Stimulated activated CD4-positive, alpha-beta T cell treated with anti-CD3 and anti-CD28 coated beads, Interleukin-2, amount 100 ng/mL, for 24 hours (primary cell): ENCODE data around the gene KLK2.
A peak's percentile ranks its signal among the peaks of the same experiment; 100 is the strongest.

ENCODE experiments used
- DNase-seq, 2 donors: peaks; one replicate each; pipeline ENCODE4 v3.0.0-alpha.2; 2020

Gene KLK2

GRCh38 chr19:50873056-50873455 lies at the start of gene KLK2:
KLK2 (plus strand) TSS chr19:50873439; CDS start chr19:50873474, 35 bp downstream.
- no peak for DNase-seq

DNA sequence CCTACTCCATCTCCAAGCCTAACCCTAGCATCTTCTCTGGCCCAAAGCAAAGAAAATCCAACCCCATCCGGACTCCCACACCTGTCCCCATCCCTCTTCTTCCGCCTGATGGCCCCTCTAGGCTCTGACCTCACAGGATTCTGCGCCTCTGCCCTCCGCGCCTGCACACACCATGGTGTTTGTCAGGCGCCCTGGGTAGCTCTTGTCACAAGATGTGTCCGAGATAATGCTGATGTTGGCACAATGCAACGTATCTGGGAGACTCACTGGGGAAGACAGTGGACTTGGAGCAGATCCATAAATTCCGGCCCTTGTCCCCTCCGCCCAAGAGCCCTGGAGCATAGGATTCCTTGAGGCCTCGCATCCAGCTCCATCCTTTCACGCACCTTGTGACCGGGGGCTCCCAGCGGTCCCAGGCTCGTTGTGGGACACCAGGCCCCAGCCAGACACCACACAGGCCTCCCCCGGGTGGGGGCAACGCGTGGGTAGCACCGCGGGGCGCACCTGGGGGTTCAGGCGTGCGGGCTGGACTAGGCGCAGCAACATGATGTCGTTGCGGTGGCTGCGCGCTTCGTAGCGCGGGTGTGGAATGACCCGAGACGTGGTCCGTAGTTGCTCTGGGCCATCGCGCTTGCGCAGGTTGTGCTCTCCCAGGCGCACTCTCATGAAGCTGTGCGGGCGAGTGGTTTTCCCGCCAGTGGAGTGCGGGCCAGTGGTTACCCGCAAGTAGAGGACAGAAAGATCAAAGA lies 46.6 kb upstream of the KLK2 start:
- no peak for DNase-seq

- DNase-seq: no peak
These were observed 45.8 kb upstream of the KLK2 start for GRCh38 chr19:50827476-50827875.

DNA sequence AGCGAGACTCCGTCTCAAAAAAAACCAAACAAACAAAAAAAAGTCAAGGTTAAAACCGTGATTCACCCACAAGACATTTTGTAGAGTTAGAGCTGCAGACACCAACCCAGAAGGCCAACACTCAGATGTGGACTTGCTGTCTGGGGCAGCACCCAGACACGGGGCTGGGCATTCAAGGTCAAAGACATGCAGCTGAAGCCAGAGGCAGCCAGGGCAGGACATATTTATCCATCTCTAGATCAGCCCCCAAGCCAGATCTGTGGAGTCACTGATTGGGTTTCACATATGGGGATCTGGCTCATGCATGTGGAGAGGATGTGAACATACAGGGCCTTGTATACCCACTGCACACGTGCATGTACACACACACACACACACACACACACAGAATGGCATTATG lies 43.4 kb upstream of the KLK2 start:
- DNase-seq: no peak

DNA sequence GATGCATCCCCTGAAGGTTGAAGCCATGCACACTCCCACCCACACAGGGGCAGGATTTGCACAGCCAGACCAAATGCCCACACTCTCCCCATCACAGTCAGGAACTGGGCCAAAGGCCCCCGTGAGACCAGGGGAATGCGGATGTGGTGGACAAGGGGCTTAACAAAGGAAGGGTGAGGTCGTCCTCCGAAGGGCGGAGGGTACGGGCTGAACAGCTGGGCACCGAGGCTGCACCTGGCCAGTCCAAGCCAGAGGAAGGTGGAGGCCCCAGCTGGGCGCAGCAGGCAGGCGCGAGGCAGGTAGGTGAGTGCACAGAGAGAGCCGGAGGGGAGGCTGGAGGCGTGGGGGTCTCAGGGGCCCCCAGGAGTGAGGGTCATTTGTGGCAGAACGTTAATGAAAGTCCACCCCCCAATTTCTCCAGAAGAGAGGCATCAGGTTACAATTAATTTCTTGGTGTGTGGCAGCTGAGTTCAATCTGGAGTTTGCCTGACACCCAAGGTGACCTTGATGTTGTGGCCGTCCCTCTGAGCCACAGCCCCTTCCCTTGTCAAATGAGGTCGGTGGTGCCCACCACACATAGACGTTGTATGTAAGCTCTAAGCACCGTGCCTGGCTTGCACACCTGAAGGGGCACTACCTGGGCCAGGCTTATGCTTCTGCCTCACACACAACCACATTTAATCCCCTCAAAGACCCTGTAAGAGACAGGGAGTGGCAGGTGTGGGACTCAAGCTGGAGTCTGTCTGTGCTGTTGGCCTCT lies 42.8 kb upstream of the KLK2 start:
- DNase-seq: no peak

GRCh38 chr19:50831026-50831396 lies 42.2 kb upstream of the KLK2 start:
- DNase-seq: no peak

- no peak for DNase-seq
These were observed 40.6 kb upstream of the KLK2 start for GRCh38 chr19:50832666-50833065.

- DNase-seq: no peak
These were observed 40.0 kb upstream of the KLK2 start, which contains the start of gene KLK15 for GRCh38 chr19:50833117-50833801. KLK15 (minus strand) TSS chr19:50833574; CDS start chr19:50831492, 2,082 bp downstream.

GRCh38 chr19:50833802-50834167 lies 39.5 kb upstream of the KLK2 start:
- no peak for DNase-seq

DNA sequence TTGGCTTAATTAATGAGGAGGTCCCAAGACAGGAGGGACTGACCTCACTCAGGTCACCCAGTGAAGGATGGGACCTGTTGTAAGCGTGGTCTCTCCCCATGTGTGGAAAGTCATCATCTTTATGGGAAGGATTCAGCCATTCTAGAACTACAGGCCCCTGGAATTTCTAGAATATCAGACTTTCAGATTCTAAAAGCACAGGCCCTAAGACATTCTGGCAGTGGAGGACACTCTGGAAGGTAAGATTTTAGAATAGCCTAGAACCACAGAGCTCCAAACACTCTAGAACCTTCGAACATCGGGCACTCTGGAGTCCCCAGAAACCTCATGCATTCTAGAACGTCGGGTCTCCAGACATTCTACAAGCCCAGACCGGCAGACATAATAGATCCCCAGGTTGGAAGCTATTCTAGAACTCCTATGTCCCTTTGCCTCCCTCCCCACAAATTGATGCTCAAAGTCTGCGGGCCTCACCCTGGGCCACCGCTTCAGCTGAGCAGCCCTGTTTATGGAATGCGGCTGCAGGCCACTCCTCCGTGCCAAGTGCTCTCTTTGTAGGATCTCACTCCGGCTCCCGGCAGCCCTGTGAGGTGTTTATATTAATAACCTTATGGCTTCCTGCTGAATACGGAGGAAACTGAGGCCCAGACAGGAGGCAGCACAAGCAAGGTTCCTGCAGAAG lies 38.0 kb upstream of the KLK2 start:
- DNase-seq: no peak

GRCh38 chr19:50835785-50836542 lies 37.3 kb upstream of the KLK2 start:
- DNase-seq: peak; percentile 77 to 87

GRCh38 chr19:50836543-50837195 lies 36.6 kb upstream of the KLK2 start:
- DNase-seq: no peak

GRCh38 chr19:50837300-50837699 lies 35.9 kb upstream of the KLK2 start:
- DNase-seq: no peak

DNA sequence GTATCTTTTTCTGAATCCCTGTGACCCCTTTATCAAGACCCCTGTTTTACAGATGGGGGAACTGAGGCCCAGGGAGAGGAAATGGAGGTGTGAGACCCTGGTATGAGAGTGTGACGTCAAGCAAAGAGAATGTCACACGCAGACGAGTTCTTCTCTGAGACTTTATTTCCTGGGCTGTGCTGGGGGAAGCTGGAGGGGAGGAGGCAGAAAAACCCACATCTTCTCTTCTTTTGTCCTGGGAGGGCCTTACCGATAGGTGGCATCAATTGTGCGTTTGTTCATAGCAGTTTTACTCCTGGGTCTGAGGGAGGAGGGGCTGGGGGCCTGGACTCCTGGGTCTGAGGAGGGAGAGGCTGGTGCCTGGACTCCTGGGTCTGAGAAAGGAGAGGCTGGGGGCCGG lies 35.0 kb upstream of the KLK2 start:
- DNase-seq: no peak

DNA sequence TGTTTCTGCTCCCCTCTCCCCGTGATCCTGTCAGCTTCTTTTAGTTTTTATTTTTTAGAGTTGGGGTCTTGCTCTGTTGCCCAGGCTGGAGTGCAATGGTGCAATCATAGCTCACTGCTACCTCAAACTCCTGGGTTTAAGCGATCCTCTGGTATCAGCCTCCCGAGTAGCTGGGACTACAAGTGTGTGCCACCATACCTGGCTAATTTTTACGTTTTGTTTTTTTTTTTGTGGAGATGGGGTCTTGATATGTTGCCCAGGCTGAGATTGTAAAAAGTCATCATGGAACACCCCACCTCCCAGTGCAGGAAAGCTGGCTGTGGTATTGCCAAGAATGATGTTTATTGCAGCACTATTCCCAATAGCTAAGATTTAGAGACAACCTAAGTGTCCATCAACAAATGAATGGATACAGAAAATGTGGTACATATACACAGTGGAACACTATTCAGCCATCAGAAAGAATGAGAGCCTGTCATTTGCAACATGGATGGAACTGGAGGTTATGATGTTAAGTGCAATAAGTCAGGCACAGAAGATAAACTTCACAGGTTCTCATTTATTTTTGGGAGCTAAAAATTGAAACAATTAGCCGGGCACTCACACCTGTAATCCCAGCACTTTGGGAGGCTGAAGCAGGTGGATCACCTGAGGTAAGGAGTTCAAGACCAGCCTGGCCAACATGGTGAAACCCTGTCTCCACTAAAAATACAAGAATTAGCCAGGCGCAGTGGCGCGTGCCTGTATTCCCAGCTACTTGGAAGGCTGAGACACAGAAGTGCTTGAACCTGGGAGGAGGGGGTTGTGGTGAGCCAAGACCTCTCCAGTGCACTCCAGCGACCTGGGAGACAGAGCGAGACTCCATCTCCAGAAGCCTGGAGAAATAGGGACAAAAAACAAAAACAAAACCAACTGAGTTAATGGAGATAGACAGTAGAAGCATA lies 33.3 kb upstream of the KLK2 start:
- DNase-seq: no peak

DNA sequence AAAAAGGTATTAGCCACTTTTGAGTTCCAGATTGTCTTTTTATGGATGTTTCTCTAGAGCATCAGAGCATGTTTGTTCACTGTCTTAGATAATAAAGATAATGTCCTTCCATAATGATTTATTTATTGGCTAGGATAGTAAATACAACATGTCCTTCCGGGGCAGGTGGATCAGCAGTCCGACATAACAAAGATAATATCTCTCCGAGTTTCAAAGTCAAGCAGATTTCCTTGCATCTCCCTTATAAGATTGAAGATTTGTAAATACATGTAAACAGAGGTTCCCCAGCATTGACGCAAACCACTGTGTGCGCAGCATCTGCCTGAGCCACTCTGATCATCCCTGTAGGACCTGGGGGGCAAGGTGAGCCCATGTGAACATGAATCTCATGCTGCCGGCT lies 31.1 kb upstream of the KLK2 start:
- DNase-seq: no peak

GRCh38 chr19:50843205-50843604 lies 30.0 kb upstream of the KLK2 start:
- no peak for DNase-seq

DNA sequence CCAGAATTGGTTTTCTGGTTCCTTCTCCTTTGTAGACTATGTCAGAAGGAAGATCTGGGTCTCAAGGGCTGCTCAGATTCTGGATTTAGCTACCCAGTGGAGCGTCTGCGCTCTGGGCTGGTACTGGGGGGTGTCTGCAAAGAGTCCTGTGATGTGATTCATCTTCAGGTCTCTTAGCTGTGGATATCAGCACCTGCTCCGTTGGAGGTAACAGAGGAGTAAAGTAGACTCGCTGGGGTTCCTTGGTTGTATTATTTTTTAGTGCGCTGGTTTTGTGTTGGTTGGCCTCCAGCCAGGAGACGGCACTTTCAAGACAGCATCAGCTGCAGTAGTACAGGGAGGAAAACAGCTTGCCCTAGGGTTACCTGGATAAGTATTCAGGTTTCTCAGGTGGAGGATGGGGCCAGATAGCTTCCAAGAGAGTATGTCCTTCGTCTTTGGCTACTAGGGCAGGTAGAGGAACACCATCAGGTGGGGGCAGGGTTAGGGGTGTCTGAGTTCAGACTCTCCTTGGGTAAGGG lies 29.5 kb upstream of the KLK2 start:
- DNase-seq: no peak

- DNase-seq: no peak
These were observed 28.8 kb upstream of the KLK2 start for GRCh38 chr19:50844296-50844935.

GRCh38 chr19:50850738-50851137 lies 22.5 kb upstream of the KLK2 start:
- DNase-seq: no peak
